Spleen (tissue), 11 donors: ENCODE measurements around the gene PAEP. TPM values are rescaled to one million over a fixed set of nuclear protein-coding genes. Genes with fewer than 3 reads are reported as not detected.
"Not testable (repeated sequence)": the region's sequence is repeated elsewhere in the genome, so short reads cannot be mapped to it uniquely, and the experiment has no call there.

Experiments
- DNase-seq: peaks from one replicate; pipeline ENCODE4 v3.0.0-alpha.2; 2020
- H3K27ac ChIP-seq, 8 donors: fragments of 200-600 bp; sonication (generic) in 7 of 8; 1 replicate in 4 of 8; 2 replicates in 4 of 8; pipeline versions ENCODE4 v1.5.0 to v1.8.0; 2016 to 2021; ENCODE audit warnings: inconsistent platforms in 4 of 8, mild to moderate bottlenecking in 4 of 8, moderate library complexity in 1 of 8
- H3K27me3 ChIP-seq, 7 donors: fragments of 200-600 bp; sonication (generic) in 6 of 7; replicated peaks in 1 of 7; 1 replicate in 4 of 7; 2 replicates in 3 of 7; pipeline versions ENCODE4 v1.5.0 to v1.8.0; 2016 to 2021; ENCODE audit warnings: inconsistent platforms in 3 of 7, mild to moderate bottlenecking in 1 of 7
- H3K36me3 ChIP-seq, 6 donors: fragments of 200-600 bp; sonication (generic) in 5 of 6; 1 replicate in 4 of 6; 2 replicates in 2 of 6; pipeline versions ENCODE4 v1.5.0 to v1.8.0; 2016 to 2021; ENCODE audit warnings: inconsistent platforms in 2 of 6
- H3K4me1 ChIP-seq, 6 donors: fragments of 200-600 bp; sonication (generic) in 5 of 6; 1 replicate in 3 of 6; 2 replicates in 3 of 6; pipeline versions ENCODE4 v1.5.0 to v1.8.0; 2016 to 2021; ENCODE audit warnings: inconsistent platforms in 3 of 6
- H3K4me3 ChIP-seq, 8 donors: fragments of 200-600 bp; sonication (generic) in 7 of 8; 1 replicate in 4 of 8; 2 replicates in 4 of 8; pipeline versions ENCODE4 v1.5.0 to v1.8.0; 2016 to 2021; ENCODE audit warnings: inconsistent platforms in 4 of 8, mild to moderate bottlenecking in 4 of 8, moderate library complexity in 2 of 8
- H3K9me3 ChIP-seq, 8 donors: fragments of 200-600 bp; sonication (generic) in 7 of 8; 1 replicate in 4 of 8; 2 replicates in 4 of 8; pipeline versions ENCODE4 v1.5.0 to v1.8.0; 2016 to 2021; ENCODE audit warnings: inconsistent platforms in 4 of 8
- CTCF ChIP-seq, 11 experiments: fragments of 200-600 bp in 7 of 11; fragments of 450-650 bp in 4 of 11; sonication (generic) in 4 of 11; IDR thresholded peaks in 8 of 11; conservative IDR thresholded peaks in 3 of 11; 1 replicate in 7 of 11; 2 replicates in 4 of 11; pipeline versions ENCODE4 v1.4.0 to v1.8.0; 2016 to 2021; ENCODE audit warnings: antibody characterized with exemption in 11 of 11, inconsistent platforms in 4 of 11, mild to moderate bottlenecking in 1 of 11
- POLR2A ChIP-seq, 3 donors: fragments of 450-650 bp; IDR thresholded peaks; one replicate each; pipeline ENCODE4 v1.5.1; 2017; ENCODE audit warnings: antibody characterized with exemption in 3 of 3, mild to moderate bottlenecking in 1 of 3
- POLR2AphosphoS5 ChIP-seq, 3 donors: sonication (generic); formaldehyde crosslinking; IDR thresholded peaks; one replicate each; pipeline ENCODE4 v1.5.1; 2017; ENCODE audit warnings: antibody characterized with exemption in 3 of 3
- WGBS, 5 donors: extraction: QIAGEN DNeasy Blood & Tissue Kit in 3 of 5; methylation state at CpG; one replicate each; pipeline versions ENCODE4 v1.1.5 to v1.1.7; 2013 to 2018; 5-methylcytosine and 5-hydroxymethylcytosine counted together
- intact Hi-C: fragments of 100-400 bp; cut with DNase I; formaldehyde crosslinking; loops from one replicate; pipeline ENCODE4 v1.15.0; 2023; ENCODE audit warnings: low total_unique reads
- polyA plus RNA-seq, 3 donors: library from polyadenylated mRNA; stranded (reverse); fragments of 200-250 nt; gene quantifications; one replicate each; pipeline ENCODE4 v1.2.1, GENCODE V29; 2013
- total RNA-seq, 7 donors: library from RNA; depleted of rRNA in 3 of 7; stranded (reverse); fragments of >200 nt in 3 of 7; fragmentation: NEBNext Ultra II Directional in 4 of 7; extraction: Animal tissue kit (Norgen Biotek cat#: 25700) in 4 of 7; gene quantifications; one replicate each; pipeline versions ENCODE4 v1.1.0 to v1.2.1, GENCODE V29; 2016 to 2021
- donor health status: healthy with polysubstance abuse.
- donor health status: DM: no; HTN: no; CAD: no; lungs with moderate emphysema.
- donor health status: DM: no; HTN: no; CAD: no.
- donor health status: Bipolar disorder and iron deficiency.
- donor health status: healthy.
- donor health status: DM: no; HTN: no; CAD: no.
- donor health status: DM: yes; HTN: yes; CAD: no.

The PAEP gene
- total and polyA plus RNA-seq, 10 donors, result not detected

- TF ChIP-seq POLR2AphosphoS5 (IDR thresholded peaks at IDR 0.05) (no peak), POLR2A (IDR thresholded peaks at IDR 0.05) (no peak), CTCF (IDR thresholded peaks at IDR 0.05 in 8 of 11, conservative IDR thresholded peaks at IDR 0.05 in 3 of 11) (no peak)
- Histone ChIP-seq H3K36me3 (no peaks in the 10 kb centered on the region), H3K4me3 (no peak overlapping the region), H3K9me3 (no peaks in the 10 kb centered on the region), H3K27ac (no peak overlapping the region), H3K4me1 (peaks cover 0 to 4% (median 0%) of the 10 kb centered on the region in 6 donors), H3K27me3 (peaks cover 0 to 34% (median 0%) of the 10 kb centered on the region in 7 donors)
- intact Hi-C loops, result no loop called here
- DNase-seq, result peak; percentile 34
- WGBS, 5 donors, result 77 to 82% (median 80%) methylated on average over 16 to 18 of the region's 18 CpGs
These were observed 16.4 kb upstream of the PAEP start for GRCh38 chr9:135544981-135545635.

GRCh38 chr9:135545646-135546176, 15.8 kb upstream of the PAEP start, which contains the start of gene OBP2A:
Gene OBP2A (plus strand): TSS chr9:135546126. CDS start chr9:135546181, 55 bp downstream.
- 58 to 78% (median 77%) methylated on average over 11 to 14 of the region's 19 CpGs for WGBS, 5 donors

GRCh38 chr9:135546792-135547617, 14.6 kb upstream of the PAEP start:
- 83 to 93% (median 89%) methylated on average over 11 to 20 of the region's 21 CpGs for WGBS, 5 donors
- H3K27me3 ChIP-seq, result peaks cover 0 to 23% (median 0%) of the 10 kb centered on the region in 7 donors
- peak; percentile 40 for DNase-seq
- H3K27ac ChIP-seq, H3K9me3 ChIP-seq, H3K4me3 ChIP-seq, H3K36me3 ChIP-seq, H3K4me1 ChIP-seq, intact Hi-C loops: not testable (repeated sequence)

More at GRCh38 chr9:135545646-135546176, 15.8 kb upstream of the PAEP start, which contains the start of gene OBP2A:
- H3K4me3 ChIP-seq, H3K9me3 ChIP-seq, H3K4me1 ChIP-seq, H3K36me3 ChIP-seq, intact Hi-C loops, H3K27ac ChIP-seq: not testable (repeated sequence)
- peak; percentile 42 for DNase-seq
- peaks cover 0 to 28% (median 0%) of the 10 kb centered on the region in 7 donors for H3K27me3 ChIP-seq

- peak; percentile 48 for DNase-seq
- TF ChIP-seq POLR2A (IDR thresholded peaks at IDR 0.05), result no peak
- TF ChIP-seq POLR2AphosphoS5 (IDR thresholded peaks at IDR 0.05), result no peak
- TF ChIP-seq CTCF (IDR thresholded peaks at IDR 0.05 in 8 of 11, conservative IDR thresholded peaks at IDR 0.05 in 3 of 11), result no peak
- H3K4me1 ChIP-seq, result no peaks in the 10 kb centered on the region
- no peaks in the 10 kb centered on the region for H3K36me3 ChIP-seq
- no peaks in the 10 kb centered on the region for H3K9me3 ChIP-seq
- H3K4me3 ChIP-seq, result no peak overlapping the region
- intact Hi-C loops, result no loop called here
- no peak overlapping the region for H3K27ac ChIP-seq
- peaks cover 0 to 19% (median 0%) of the 10 kb centered on the region in 7 donors for H3K27me3 ChIP-seq
- 64 to 91% (median 81%) methylated on average over 19 to 28 of the region's 28 CpGs for WGBS, 5 donors
These were observed 13.5 kb upstream of the PAEP start for GRCh38 chr9:135547756-135548736.

GRCh38 chr9:135549478-135550343, 11.8 kb upstream of the PAEP start:
- H3K4me1 ChIP-seq, H3K36me3 ChIP-seq, H3K4me3 ChIP-seq, H3K27ac ChIP-seq, DNase-seq, H3K9me3 ChIP-seq, intact Hi-C loops: not testable (repeated sequence)
- 80 to 86% (median 84%) methylated on average over 14 to 28 of the region's 28 CpGs for WGBS, 5 donors
- H3K27me3 ChIP-seq, result peaks cover 0 to 11% (median 0%) of the 10 kb centered on the region in 7 donors
